NCI-H2029 (cell line): ENCODE results near the gene CHST3.
"Not testable (repeated sequence)": the region's sequence is repeated elsewhere in the genome, so short reads cannot be mapped to it uniquely, and the experiment has no call there.

Source experiments
- DNase-seq: peaks from one replicate; lab custom pipeline; 2025; lab: John Stamatoyannopoulos, UW

CHST3 gene

DNA sequence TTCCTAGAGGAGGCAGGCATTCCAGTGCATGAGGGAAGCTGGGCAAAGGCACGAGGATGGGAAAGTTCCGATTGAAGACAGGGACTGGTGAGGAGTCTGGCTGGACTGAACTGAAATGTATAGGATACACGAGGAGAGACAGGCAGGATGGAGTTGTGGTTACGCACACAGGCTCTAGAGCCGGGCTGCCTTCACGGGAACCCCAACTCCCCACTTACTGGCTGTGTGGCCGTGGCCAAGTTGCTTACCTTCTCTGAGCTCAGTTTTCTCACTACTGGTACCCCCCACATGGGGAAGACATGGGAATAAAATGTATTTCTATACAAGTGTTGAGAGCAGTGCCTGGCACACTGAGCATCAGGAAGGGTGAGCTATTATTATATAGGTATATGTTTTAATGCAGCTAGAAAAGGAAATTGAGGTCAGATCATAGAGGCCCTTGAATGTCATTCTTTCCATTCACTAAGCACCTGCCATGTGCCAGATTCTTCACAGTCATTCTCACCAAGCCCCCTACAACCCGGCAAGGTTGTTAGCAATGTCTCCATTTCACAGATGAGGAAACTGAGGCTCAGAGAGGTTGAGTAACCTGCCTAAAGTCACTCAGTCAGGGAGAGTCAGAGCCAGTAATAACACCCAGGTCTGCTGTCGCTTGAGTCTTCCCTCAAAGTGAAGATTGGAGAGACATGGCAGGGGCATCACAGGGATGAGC lies 9.7 kb downstream of the CHST3 start:
- no peak for DNase-seq

DNA sequence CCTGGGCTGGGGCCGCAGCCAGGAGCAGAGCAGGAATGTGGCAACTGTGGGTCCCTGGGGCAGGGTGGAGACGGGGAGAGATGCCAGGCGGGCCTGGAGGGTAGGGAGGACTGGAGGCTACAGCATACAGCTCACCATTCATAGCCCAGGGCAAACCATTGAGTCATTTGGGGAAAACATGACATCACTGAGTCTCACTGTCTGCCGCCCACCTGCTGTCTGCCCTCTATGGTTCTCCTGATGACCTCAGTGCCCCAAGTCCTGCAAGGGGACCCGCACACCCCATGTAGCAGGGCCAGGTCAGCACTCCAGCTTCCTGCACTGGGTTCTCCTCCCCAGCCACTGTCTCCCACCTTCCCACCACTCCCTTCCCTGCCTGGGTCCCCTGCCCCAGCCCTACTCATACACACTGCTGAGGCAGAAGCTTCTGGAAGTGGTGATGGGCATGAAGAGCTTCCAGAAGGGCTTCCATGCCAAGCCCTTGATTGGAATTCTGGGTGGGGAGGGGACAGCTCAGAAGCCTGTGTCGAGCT lies 10.4 kb downstream of the CHST3 start:
- no peak for DNase-seq

DNA sequence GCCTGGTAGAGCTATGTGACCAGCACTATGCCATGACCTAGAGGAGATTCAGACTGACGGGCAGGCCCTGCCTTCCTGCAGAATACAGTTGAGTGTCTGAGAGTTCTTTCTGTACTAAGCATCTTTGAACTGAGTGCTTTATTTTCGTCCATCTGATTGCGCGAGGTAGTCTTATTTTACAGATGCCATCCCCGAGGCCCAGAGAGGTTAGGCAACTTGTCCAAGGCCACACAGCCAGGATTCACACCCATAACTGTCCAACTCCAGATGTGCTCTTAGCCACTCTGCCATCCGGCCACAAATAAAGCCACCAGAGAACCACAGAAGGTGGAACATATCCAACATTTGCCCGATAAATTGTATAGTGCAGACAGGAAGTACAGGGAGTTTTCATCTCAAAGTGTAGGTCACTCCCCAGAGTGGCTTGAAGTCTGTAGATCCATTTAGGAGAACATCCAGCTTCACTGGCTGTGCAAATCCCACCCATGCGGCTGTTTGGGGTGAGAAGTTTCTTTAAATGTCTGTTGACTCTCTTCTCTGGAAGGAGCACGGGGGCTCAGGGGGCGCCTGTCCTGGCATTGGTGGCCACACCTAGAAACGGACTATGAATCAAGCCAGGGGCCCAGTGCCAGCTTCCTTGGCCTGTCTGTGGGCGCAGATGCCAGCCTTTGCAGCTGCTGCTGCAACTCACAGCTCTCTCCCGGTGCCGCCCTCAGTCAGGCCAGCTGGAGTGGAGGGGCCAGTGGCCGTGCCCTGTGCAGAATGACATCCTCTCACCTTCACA lies 11.1 kb downstream of the CHST3 start:
- DNase-seq = no peak

DNA sequence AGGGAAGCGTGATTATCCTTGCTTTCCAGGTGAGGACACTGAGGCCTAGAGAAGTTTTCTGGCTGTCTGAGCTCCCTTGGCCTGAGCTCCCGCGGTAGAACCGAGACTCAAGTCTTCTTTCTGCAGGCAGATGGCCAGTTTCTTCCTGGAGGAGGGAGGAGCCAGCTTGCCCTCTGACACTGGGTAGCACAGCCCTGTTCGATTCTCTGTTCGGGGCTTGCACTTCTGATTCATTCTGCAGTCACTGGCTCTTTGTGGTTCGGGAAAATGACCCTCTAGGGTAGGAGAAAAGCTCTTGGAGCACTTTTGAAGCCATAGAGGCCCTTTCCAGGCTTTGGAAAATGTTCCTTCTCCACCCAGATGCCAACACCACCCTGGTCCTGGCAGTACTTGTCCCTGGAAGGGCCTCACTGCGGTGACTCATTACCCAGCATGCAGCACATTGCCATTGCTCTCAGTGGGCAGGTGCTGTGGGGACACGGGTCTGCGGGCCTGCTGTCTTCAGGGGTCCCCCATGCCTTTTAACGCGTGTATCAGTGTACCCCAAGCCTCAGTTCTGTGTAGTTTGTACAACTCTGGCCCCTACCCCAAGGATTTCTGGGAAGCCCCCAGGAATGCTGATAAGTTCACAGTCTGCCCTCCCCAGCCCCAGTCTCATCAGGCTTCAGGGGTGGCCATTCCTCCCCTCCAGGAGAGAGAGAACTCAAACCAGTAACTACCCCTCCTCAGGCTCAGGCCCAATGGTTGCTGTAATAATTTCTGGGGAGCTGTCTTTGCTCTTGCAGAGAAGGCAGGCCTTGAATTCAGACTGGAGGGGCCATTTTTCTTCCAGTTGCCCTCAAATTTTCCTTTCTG lies 11.9 kb downstream of the CHST3 start:
- DNase-seq = no peak

- not testable (repeated sequence) for DNase-seq
Measured at GRCh38 chr10:71977614-71977903, 13.4 kb downstream of the CHST3 start.

DNA sequence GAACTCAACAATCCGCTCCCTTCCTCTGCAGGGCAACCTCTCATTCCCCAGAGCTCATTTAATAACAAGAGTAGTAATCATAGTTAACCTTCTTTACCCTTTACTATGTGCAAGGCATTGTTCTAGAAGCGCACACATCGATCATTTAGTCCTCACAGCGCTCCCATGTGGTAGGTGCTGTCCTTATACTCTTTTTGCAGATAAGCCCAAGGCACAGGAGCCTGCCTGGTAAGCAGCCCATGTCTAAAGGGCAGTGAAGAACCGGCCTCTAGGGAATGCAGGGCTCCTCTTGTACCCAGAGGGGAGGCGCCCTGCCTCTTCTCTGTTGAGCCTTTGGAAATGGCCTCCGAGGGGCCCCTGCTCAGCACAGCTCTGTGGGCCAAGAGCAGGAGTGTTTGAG lies 14.3 kb downstream of the CHST3 start:
- no peak for DNase-seq

- no peak for DNase-seq
Measured at GRCh38 chr10:71978988-71979691, 14.9 kb downstream of the CHST3 start.

DNA sequence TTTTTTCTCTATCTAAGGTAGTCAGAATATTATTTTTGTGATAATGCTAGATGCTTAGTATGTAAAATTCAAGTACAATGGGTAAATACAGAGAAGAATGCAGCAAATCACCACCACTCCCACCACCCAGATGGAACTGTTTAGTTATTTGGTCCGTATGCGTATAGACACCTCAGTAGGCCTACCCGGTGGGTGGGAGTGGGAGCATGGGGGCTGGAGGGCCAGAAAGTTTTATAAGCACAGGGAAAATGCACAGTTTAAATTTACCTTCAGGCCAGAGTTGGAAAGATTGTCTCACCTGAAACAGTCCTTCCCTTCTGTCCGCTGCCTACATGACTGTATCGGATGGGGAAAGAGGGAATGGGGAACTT lies 15.5 kb downstream of the CHST3 start:
- DNase-seq = no peak

- DNase-seq = no peak
Measured at GRCh38 chr10:71980181-71981014, 16.2 kb downstream of the CHST3 start.

- no peak for DNase-seq
Measured at GRCh38 chr10:71981015-71981875, 17.1 kb downstream of the CHST3 start.

GRCh38 chr10:71981876-71982230 lies 17.7 kb downstream of the CHST3 start:
- DNase-seq = no peak

DNA sequence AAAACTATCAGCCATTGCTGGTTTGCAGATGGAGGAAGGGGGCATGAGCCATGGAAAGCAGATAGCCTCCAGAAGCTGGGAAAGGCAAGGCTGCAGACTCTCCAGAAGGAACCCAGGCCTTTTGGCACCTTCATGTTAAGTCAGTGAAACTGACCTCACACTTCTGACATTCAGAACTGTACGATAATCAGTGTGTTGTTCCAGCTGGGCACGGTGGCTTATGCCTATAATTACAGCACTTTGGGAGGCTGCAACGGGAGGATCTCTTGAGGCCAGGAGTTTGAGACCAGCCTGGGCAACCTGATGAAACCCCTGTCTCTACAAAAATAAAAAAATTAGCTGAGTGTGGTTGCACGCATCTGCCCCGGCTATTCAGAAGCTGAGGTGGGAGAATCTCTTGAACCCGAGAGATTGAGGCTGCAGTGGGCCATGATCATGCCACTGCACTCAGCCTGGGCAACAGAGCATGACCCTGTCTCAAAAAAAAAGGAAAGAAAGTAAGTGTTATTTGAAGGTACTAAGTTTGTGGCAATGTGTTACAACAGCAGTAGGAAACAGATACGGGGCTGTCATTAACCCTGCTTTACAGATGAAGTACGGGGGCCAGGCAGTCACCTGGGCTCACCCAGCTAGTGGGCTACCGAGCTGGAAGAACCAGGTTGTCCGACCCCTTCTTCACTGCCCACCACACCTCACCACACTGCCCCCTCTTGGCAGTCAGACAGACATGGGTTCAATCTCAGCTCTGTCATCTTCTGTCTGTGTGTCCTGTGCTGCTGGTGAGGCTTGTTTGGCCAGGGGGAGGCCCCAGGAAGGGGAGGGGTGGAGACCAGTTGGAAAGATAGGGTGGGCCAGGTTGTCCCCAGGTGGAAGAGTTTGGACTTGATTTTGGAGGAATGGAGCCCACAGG lies 18.3 kb downstream of the CHST3 start:
- DNase-seq = no peak

DNA sequence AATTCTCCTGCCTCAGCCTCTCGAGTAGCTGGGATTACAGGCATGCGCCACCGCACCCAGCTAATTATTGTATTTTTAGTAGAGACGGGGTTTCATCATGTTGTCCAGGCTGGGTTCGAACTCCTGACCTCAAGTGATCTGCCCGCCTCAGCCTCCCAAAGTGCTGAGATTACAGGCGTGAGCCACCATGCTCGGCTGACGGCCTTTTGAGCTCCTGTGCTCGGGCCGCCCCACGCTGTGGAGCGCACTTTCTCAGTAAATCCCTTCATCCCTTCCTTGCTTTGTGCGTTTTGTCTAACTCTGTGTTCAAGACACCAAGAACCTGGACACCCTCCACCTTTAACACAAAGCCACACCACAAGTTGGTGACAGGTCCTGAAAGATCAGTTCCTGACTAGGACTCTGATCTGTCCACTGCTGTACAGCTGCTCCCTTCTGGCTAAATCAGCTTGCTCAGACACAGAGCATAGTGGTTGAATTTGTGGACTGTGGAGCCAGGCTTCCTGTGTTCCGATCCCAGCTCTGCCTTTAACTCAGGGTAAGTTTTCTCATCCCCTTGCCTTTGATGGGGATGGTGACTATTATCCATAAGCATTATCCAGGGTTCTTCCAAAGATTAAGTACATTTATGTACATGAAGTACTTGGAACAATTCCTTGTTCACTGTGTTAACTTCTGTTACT lies 20.1 kb downstream of the CHST3 start:
- DNase-seq = no peak

DNA sequence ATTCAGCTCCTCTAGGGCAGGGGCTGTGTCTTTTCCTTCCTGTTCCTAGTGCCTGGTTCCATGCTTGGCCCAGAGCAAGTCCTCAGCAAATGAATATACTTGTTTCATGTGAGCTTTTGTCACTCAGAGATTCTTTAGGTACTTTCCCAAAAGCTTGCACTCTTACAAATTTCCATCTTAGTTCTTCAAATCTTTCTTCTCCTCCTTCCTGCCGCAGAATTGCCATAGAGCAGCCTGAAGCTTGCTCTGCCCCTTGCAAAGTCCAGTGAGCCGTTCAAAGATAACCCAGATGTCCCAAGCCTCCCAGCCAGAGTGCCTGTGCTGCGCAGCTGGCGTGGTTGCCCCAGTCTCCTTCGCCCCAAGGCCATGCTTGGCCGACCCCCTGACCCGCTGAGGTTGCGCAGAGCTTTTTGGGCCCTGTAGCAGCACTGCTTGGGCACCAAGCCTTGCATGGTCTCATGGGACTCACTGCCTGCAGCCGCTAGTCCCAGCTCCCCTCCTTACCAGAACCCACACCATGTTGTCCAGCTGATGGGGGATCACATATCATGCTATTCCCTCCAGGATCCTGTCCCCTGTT lies 20.7 kb downstream of the CHST3 start:
- DNase-seq = no peak

GRCh38 chr10:71985542-71986250 lies 21.5 kb downstream of the CHST3 start:
- DNase-seq = no peak

DNA sequence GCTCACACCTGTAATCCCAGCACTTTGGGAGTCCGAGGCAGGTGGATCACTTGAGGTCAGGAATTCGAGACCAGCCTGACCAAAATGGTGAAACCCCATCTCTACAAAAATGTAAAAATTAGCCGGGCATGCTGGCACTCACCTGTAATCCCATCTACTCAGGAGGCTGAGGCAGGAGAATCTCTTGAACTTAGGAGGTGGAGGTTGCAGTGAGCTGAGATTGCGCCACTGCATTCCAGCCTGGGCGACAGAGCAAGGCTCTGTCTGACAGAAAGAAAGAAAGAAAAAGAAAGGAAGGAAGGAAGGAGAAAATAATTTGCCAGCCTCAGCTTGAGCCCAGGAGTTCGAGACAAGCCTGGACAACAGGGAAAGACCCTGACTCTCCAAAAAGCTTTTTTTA lies 24.7 kb downstream of the CHST3 start:
- DNase-seq = not testable (repeated sequence)

DNA sequence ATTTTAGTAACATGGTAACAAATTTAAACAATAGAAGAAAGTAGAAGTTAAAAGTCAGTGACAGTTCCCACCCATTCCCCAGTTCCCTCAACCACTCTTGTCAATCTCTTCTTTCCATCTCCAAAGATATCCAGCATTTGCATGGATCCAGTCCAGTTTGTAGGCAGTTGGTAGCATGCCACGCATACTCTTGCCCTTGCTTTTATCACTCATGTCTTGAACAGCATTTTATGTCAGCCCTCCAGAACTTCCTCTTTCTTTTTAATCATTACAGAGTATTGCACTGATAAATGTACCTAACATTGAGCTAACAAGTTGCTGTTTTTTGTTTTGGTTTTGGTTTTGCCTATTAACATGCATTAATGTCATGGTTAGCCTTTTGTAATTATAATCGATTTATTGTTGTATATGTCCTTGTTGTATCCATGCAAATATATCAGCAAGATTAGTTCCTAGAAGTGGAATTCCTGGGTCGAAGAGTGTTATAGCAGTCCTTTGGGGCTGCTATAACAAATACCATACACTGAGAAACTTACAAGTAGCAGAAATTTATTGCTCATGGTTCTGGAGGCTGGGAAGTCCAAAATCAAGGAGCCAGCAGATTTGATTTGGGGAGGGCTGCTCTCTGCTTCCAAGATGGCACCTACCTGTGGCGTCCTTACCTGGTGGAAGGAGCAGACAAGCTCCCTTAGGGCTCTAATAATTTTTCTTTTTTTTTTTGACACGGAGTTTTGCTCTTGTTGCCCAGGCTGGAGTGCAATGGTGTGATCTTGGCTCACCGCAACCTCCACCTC lies 25.7 kb downstream of the CHST3 start:
- no peak for DNase-seq
